Caco-2 (cell line): ENCODE results near the gene FASTK. TPM values are rescaled to one million over a fixed set of nuclear protein-coding genes. Genes with fewer than 3 reads are reported as not detected.

Experiments
- BruUV-seq: library from RNA; stranded (reverse); fragments of 400-500 nt; replicated peaks from 2 replicates; lab custom pipeline; 2021; lab: Mats Ljungman, UMichigan
- CTCF ChIA-PET: fragments of 300-600 bp; sonication (Branson Sonifier 250); formaldehyde crosslinking; loops from one replicate; lab custom pipeline; 2022; ENCODE audit warnings: antibody characterized with exemption; lab: Charles Lee
- POLR2A ChIA-PET: fragments of 300-600 bp; sonication (Branson Sonifier 250); formaldehyde crosslinking; loops from one replicate; lab custom pipeline; 2022; ENCODE audit warnings: antibody characterized with exemption; lab: Charles Lee
- DNase-seq, 2 experiments: peaks; one replicate each; pipeline versions ENCODE4 v3.0.0 to v3.0.0-alpha.2; 2020 to 2022
- H3K27me3 ChIP-seq: replicated peaks from 2 replicates; pipeline ENCODE4 v1.6.0; 2011; ENCODE audit warnings: low read length; ENCODE audit not compliant: control insufficient read depth, insufficient read depth
- H3K36me3 ChIP-seq: 2 replicates; pipeline ENCODE4 v1.5.1; 2011; ENCODE audit warnings: low read length; ENCODE audit not compliant: control insufficient read depth, insufficient read depth
- H3K4me1 ChIP-seq: fragments of 250-450 bp; sonication (Bioruptor Pico); 2 replicates; pipeline ENCODE4 v1.5.1; 2020; ENCODE audit warnings: mild to moderate bottlenecking
- H3K4me3 ChIP-seq: 2 replicates; pipeline ENCODE4 v1.5.1; 2011; ENCODE audit warnings: low read depth, mild to moderate bottlenecking, control low read depth, low read length
- H3K9me3 ChIP-seq: fragments of 250-450 bp; sonication (Bioruptor Pico); 2 replicates; pipeline ENCODE4 v1.5.1; 2020; ENCODE audit warnings: mild to moderate bottlenecking, moderate library complexity
- H3K27ac Mint-ChIP-seq: one replicate; pipeline ENCODE4 v1.8.0; 2022; ENCODE audit warnings: mixed read lengths; ENCODE audit not compliant: unreplicated experiment
- H3K27me3 Mint-ChIP-seq: one replicate; pipeline ENCODE4 v1.8.0; 2022; ENCODE audit warnings: mixed read lengths; ENCODE audit not compliant: insufficient read depth, unreplicated experiment
- H3K36me3 Mint-ChIP-seq: one replicate; pipeline ENCODE4 v1.8.0; 2022; ENCODE audit warnings: mild to moderate bottlenecking, mixed read lengths; ENCODE audit not compliant: insufficient read depth, unreplicated experiment
- H3K4me1 Mint-ChIP-seq: one replicate; pipeline ENCODE4 v1.8.0; 2022; ENCODE audit warnings: low read depth, mixed read lengths; ENCODE audit not compliant: unreplicated experiment
- H3K4me3 Mint-ChIP-seq: one replicate; pipeline ENCODE4 v1.8.0; 2022; ENCODE audit warnings: mild to moderate bottlenecking, moderate library complexity, mixed read lengths; ENCODE audit not compliant: unreplicated experiment
- H3K9me3 Mint-ChIP-seq: one replicate; pipeline ENCODE4 v1.8.0; 2022; ENCODE audit warnings: mixed read lengths; ENCODE audit not compliant: unreplicated experiment
- intact Hi-C: fragments of 100-400 bp; cut with micrococcal nuclease; formaldehyde crosslinking; loops from one replicate; pipeline ENCODE4 v1.10.0; 2022; ENCODE audit not compliant: unreplicated experiment
- total RNA-seq: library from RNA; stranded (reverse); gene quantifications from 2 replicates; pipeline ENCODE4 v1.2.3, GENCODE V29; 2022
- TF ChIP-seq, protein P1 (sequence below), 2 experiments: fragments of 200-600 bp in 1 of 2; IDR thresholded peaks; 1 replicate in 1 of 2; 2 replicates in 1 of 2; pipeline versions ENCODE4 v1.5.1 to v1.8.0; 2011 to 2022; ENCODE audit warnings: antibody characterized with exemption in 1 of 2, control low read depth in 1 of 2, inconsistent platforms in 1 of 2, low read depth in 1 of 2, low read length in 1 of 2, mild to moderate bottlenecking in 1 of 2, moderate library complexity in 1 of 2; ENCODE audit not compliant: insufficient read depth in 1 of 2, severe bottlenecking in 1 of 2, unreplicated experiment in 1 of 2

Gene FASTK
- total RNA-seq, 1 experiment from 2014 or later: 114 TPM

DNA sequence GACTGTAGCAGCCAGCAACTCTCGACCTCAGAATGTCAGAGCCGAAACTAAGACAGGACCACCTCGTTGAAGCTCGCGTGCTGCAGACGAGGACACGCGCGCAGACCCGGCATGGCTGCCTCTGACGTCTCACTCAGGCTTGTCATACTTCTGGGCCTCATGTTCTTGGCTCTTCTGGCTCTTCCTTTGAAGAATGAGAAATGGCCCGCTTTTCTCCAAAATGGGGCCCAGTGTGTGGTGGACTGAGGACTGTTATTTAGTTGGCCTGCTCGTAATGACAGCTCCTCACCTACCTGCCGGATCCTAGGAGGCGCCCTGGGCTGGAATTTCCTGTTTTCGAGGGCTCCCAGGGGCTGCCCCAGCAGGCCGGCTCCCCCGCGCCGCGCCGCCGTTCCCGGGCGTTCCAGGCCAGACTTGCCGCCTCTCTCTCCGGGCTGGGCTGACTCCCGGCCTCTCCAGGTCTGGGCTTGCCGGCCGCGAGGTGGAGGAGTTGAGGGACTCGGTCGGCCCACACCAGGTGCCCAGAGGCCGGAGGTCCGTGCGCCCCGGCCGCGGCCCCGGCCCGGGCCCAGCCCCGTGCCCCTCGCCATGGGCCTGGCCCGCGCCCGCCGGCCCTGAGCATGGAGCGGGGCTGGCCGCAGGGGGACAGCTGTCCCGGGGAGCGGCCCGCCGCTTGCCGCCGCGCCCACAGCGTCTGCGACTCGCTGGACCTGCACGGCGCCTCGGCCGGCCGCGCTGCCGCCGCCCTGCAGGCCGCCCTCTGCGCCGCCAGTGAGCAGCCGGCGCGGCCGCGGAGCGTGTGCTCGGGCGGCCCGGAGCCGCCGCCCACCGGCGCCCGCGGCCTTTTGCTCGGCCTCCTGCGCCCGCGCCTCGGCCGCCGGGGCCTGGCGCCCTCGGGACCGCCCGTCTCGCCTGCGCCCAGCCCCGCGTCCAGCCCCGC, 33.8 kb upstream of the FASTK start:
- H3K9me3 ChIP-seq: no peaks in the 10 kb centered on the region
- CTCF ChIA-PET: interaction anchor here (0.5 to 1.1 kb wide), 3 partner anchors 9 to 190 kb away, joined by 3 to 4 read pairs (median 3); no protein-coding TSS in a partner anchor
- intact Hi-C loops: loop anchor here (5.0 kb wide), 1 partner anchor 102 kb away; no protein-coding TSS in a partner anchor
- TF ChIP-seq, protein P1, sequence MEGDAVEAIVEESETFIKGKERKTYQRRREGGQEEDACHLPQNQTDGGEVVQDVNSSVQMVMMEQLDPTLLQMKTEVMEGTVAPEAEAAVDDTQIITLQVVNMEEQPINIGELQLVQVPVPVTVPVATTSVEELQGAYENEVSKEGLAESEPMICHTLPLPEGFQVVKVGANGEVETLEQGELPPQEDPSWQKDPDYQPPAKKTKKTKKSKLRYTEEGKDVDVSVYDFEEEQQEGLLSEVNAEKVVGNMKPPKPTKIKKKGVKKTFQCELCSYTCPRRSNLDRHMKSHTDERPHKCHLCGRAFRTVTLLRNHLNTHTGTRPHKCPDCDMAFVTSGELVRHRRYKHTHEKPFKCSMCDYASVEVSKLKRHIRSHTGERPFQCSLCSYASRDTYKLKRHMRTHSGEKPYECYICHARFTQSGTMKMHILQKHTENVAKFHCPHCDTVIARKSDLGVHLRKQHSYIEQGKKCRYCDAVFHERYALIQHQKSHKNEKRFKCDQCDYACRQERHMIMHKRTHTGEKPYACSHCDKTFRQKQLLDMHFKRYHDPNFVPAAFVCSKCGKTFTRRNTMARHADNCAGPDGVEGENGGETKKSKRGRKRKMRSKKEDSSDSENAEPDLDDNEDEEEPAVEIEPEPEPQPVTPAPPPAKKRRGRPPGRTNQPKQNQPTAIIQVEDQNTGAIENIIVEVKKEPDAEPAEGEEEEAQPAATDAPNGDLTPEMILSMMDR (IDR thresholded peaks at IDR 0.05; ENCODE audit: insufficient read depth in 1 of 2, low read depth in 1 of 2, low read length in 1 of 2, severe bottlenecking in 1 of 2, unreplicated experiment in 1 of 2): no peak
- H3K36me3 Mint-ChIP-seq: peaks cover 13% of the 10 kb centered on the region
- peaks cover 46% of the 10 kb centered on the region for H3K4me1 ChIP-seq
- no peak for DNase-seq
- H3K4me3 Mint-ChIP-seq: peak overlapping the region; percentile 29
- no peaks in the 10 kb centered on the region for H3K27me3 ChIP-seq
- no peak overlapping the region for H3K4me3 ChIP-seq
- H3K36me3 ChIP-seq: no peaks in the 10 kb centered on the region; the same call in 1 of the 2 replicates
- H3K27ac Mint-ChIP-seq: peak overlapping the region; percentile 81
- no peaks in the 10 kb centered on the region for H3K27me3 Mint-ChIP-seq
- POLR2A ChIA-PET: interaction anchor here (0.8 kb wide), 1 partner anchor 26 kb away, joined by 3 read pairs; no protein-coding TSS in a partner anchor
- BruUV-seq: no TSS peak
- H3K4me1 Mint-ChIP-seq: peaks cover 33% of the 10 kb centered on the region
- no peaks in the 10 kb centered on the region for H3K9me3 Mint-ChIP-seq

DNA sequence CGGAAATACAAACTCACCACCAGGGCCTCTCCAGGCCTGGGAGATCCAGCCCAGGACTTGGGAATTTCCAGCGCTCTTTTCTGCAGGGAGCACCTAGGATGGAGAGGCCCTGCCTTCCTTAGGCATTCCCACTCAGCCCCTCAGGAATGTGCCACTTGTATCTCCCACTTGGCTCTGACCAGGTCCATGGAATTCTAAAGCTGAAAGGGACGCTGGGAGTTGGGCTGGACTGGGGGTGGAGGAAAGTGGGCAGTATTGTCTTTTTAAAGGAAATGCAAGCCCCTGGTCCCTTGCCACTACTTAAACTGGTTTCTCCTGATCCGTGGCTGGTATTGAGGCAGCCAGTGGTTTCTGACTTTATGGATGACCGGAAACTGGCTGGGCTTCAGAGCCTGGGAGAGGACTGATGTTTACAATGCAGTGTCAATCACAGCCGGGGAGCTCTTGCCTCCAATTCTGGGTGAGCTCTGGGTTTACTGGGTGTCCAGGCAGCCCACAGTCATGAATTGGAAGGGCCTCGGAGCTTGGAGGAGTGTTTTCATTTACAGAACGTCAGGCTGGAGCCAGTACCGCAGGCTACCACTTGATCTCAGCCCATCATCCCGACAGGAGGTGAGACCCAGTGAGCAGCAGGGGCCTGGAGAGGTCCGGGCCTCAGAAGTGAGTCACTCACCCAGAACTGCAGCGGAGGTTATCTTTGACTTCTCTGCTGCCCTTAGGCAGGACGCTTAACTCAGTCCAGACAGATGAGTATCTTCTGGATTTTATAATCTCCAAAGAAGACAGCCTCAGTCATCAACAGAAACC, 32.9 kb upstream of the FASTK start:
- H3K36me3 Mint-ChIP-seq: peaks cover 17% of the 10 kb centered on the region
- Histone ChIP-seq H3K36me3 (no peaks in the 10 kb centered on the region; the same call in 1 of the 2 replicates), H3K27me3 (no peaks in the 10 kb centered on the region), H3K4me3 (no peak overlapping the region), H3K9me3 (no peaks in the 10 kb centered on the region), H3K4me1 (peaks cover 46% of the 10 kb centered on the region)
- H3K27ac Mint-ChIP-seq: peak overlapping the region; percentile 81
- peak; percentile 51 to 72 for DNase-seq
- H3K4me1 Mint-ChIP-seq: peaks cover 37% of the 10 kb centered on the region
- no TSS peak for BruUV-seq
- peak overlapping the region; percentile 33 for H3K4me3 Mint-ChIP-seq
- CTCF ChIA-PET: interaction anchor here (0.5 to 2.5 kb wide), 6 partner anchors 10 to 191 kb away, joined by 3 to 6 read pairs (median 4); partner anchors contain the start of gene ABCB8
- no peaks in the 10 kb centered on the region for H3K27me3 Mint-ChIP-seq
- intact Hi-C loops: loop anchor here (1.0 to 5.0 kb wide), 2 partner anchors 51 to 101 kb away; no protein-coding TSS in a partner anchor
- POLR2A ChIA-PET: interaction anchor here (0.8 kb wide), 1 partner anchor 25 kb away, joined by 3 read pairs; no protein-coding TSS in a partner anchor
- TF ChIP-seq, protein P1 (IDR thresholded peaks at IDR 0.05; ENCODE audit: insufficient read depth in 1 of 2, low read depth in 1 of 2, low read length in 1 of 2, severe bottlenecking in 1 of 2, unreplicated experiment in 1 of 2): no peak
- H3K9me3 Mint-ChIP-seq: no peaks in the 10 kb centered on the region
